Measurements from ENCODE around the gene MAP2K1. TPM values are rescaled to one million over a fixed set of nuclear protein-coding genes. Genes with fewer than 3 reads are reported as not detected.

The MAP2K1 gene
- total and polyA plus RNA-seq, 2 donors (not counting 1 experiment from before 2014, with no cell fraction given) = 32.9 to 40.0 TPM

DNA sequence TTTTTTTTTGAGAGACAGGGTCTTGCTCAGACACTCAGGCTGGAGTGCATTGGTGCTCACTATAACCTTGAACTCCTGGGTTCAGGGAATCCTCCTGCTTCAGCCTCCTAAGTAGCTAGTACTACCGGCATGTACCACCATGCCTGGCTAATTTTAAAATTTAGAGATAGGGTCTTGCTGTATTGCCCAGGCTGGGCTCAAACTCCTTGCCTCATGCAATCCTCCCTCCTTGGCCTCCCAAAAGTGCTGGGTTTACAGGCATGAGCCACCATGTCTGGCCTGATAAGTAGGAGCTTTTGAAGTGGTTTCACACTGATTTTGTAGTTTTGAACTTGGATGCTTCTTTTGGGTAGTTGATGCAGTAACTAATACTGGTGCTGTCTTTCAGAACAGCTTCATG, 7.8 kb downstream of the MAP2K1 start:
- Histone ChIP-seq H3K27me3 (ENCODE audit: control insufficient read depth, insufficient read depth, low read length) (no peaks in the 10 kb centered on the region), H3K4me3 (replicated peaks in 1 of 4; ENCODE audit: control extremely low read depth in 1 of 4, insufficient read depth in 1 of 4, low read depth in 3 of 4, low read length in 4 of 4) (no peak overlapping the region), H3K27ac (ENCODE audit: insufficient read depth, low read length) (no peak overlapping the region), H4K20me1 (ENCODE audit: control insufficient read depth, extremely low read depth, insufficient read depth, low read length) (no peaks in the 10 kb centered on the region), H3K9me3 (ENCODE audit: control insufficient read depth, insufficient read depth, low read depth, low read length) (no peaks in the 10 kb centered on the region), H3K36me3 (ENCODE audit: control insufficient read depth, insufficient read depth, low read length) (no peaks in the 10 kb centered on the region), H3K4me2 (ENCODE audit: extremely low read depth, insufficient read depth, low read length) (no peak overlapping the region), H3K9ac (ENCODE audit: insufficient read depth, low read length) (no peak overlapping the region), H3K79me2 (ENCODE audit: control insufficient read depth, insufficient read depth, low read length) (peaks cover 80% of the 10 kb centered on the region), H2AFZ (ENCODE audit: low read length) (no peak overlapping the region), H3K4me1 (ENCODE audit: control insufficient read depth, extremely low read depth, insufficient read depth, low read length) (peaks cover 3% of the 10 kb centered on the region)
- no peak for DNase-seq (ENCODE audit: low read depth in 2 of 2)
- TF ChIP-seq, protein P1, sequence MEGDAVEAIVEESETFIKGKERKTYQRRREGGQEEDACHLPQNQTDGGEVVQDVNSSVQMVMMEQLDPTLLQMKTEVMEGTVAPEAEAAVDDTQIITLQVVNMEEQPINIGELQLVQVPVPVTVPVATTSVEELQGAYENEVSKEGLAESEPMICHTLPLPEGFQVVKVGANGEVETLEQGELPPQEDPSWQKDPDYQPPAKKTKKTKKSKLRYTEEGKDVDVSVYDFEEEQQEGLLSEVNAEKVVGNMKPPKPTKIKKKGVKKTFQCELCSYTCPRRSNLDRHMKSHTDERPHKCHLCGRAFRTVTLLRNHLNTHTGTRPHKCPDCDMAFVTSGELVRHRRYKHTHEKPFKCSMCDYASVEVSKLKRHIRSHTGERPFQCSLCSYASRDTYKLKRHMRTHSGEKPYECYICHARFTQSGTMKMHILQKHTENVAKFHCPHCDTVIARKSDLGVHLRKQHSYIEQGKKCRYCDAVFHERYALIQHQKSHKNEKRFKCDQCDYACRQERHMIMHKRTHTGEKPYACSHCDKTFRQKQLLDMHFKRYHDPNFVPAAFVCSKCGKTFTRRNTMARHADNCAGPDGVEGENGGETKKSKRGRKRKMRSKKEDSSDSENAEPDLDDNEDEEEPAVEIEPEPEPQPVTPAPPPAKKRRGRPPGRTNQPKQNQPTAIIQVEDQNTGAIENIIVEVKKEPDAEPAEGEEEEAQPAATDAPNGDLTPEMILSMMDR (conservative IDR thresholded peaks at IDR 0.05 in 1 of 2, IDR thresholded peaks at IDR 0.05 in 1 of 2; ENCODE audit: low read depth in 1 of 2, low read length in 2 of 2) = no peak
- no peak for TF ChIP-seq EZH2 (IDR thresholded peaks at IDR 0.05; ENCODE audit: low read length, missing control alignments)

DNA sequence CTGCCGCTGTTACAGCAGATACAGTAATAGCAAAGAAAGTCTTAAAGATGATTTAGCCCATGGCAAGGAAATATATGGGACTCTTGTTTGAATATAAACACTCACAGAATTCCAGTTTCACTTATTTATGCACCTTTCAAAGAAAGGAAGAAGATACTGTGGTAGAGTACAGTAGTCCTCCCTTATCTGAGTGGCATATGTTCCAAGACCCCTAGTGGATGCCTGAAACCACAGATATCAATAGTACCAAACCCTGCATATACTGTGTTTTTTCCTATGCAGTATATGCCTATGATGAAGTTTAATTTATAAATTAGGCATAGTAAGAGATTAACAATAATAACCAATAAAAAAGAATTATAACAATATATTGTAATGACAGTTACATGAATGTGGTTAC, 8.2 kb downstream of the MAP2K1 start:
- H4K20me1 ChIP-seq (ENCODE audit: control insufficient read depth, extremely low read depth, insufficient read depth, low read length) = no peaks in the 10 kb centered on the region
- no peak overlapping the region for H3K27ac ChIP-seq (ENCODE audit: insufficient read depth, low read length)
- H3K36me3 ChIP-seq (ENCODE audit: control insufficient read depth, insufficient read depth, low read length) = no peaks in the 10 kb centered on the region
- peaks cover 76% of the 10 kb centered on the region for H3K79me2 ChIP-seq (ENCODE audit: control insufficient read depth, insufficient read depth, low read length)
- H3K9me3 ChIP-seq (ENCODE audit: control insufficient read depth, insufficient read depth, low read depth, low read length) = no peaks in the 10 kb centered on the region
- H3K27me3 ChIP-seq (ENCODE audit: control insufficient read depth, insufficient read depth, low read length) = no peaks in the 10 kb centered on the region
- H3K4me2 ChIP-seq (ENCODE audit: extremely low read depth, insufficient read depth, low read length) = no peak overlapping the region
- no peak overlapping the region for H3K9ac ChIP-seq (ENCODE audit: insufficient read depth, low read length)
- no peak overlapping the region for H3K4me3 ChIP-seq (replicated peaks in 1 of 4; ENCODE audit: control extremely low read depth in 1 of 4, insufficient read depth in 1 of 4, low read depth in 3 of 4, low read length in 4 of 4)
- no peak overlapping the region for H2AFZ ChIP-seq (ENCODE audit: low read length)
- no peak for DNase-seq (ENCODE audit: low read depth in 2 of 2)
- peaks cover 3% of the 10 kb centered on the region for H3K4me1 ChIP-seq (ENCODE audit: control insufficient read depth, extremely low read depth, insufficient read depth, low read length)
- TF ChIP-seq, protein P1 (conservative IDR thresholded peaks at IDR 0.05 in 1 of 2, IDR thresholded peaks at IDR 0.05 in 1 of 2; ENCODE audit: low read depth in 1 of 2, low read length in 2 of 2) = no peak
- TF ChIP-seq EZH2 (IDR thresholded peaks at IDR 0.05; ENCODE audit: low read length, missing control alignments) = no peak

DNA sequence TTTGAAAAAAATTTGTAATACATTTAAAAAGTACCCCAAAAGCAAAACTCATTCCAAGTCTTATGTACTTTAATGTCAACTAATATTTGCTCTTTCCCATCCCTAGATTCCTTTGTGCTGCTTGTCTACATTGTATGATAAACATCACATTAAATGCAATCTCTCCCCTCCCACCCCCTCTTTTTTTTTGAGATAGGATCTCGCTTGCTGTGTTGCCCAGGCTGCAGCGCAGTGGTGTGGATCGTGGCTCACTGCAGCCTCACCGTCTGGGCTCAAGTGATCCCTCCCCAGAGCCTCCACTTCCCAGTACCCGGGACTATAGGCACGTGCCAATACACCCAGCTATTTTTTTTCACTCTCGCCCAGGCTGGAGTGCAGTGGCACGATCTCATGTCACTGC, 12.6 kb downstream of the MAP2K1 start:
- no peak for DNase-seq (ENCODE audit: low read depth in 2 of 2)
- Histone ChIP-seq H3K9ac (ENCODE audit: insufficient read depth, low read length) (no peak overlapping the region), H3K79me2 (ENCODE audit: control insufficient read depth, insufficient read depth, low read length) (peaks cover 71% of the 10 kb centered on the region), H3K27ac (ENCODE audit: insufficient read depth, low read length) (no peak overlapping the region), H4K20me1 (ENCODE audit: control insufficient read depth, extremely low read depth, insufficient read depth, low read length) (peaks cover 2% of the 10 kb centered on the region), H2AFZ (ENCODE audit: low read length) (no peak overlapping the region), H3K36me3 (ENCODE audit: control insufficient read depth, insufficient read depth, low read length) (no peaks in the 10 kb centered on the region), H3K9me3 (ENCODE audit: control insufficient read depth, insufficient read depth, low read depth, low read length) (no peaks in the 10 kb centered on the region), H3K4me3 (replicated peaks in 1 of 4; ENCODE audit: control extremely low read depth in 1 of 4, insufficient read depth in 1 of 4, low read depth in 3 of 4, low read length in 4 of 4) (no peak overlapping the region), H3K27me3 (ENCODE audit: control insufficient read depth, insufficient read depth, low read length) (no peaks in the 10 kb centered on the region), H3K4me1 (ENCODE audit: control insufficient read depth, extremely low read depth, insufficient read depth, low read length) (peaks cover 5% of the 10 kb centered on the region), H3K4me2 (ENCODE audit: extremely low read depth, insufficient read depth, low read length) (no peak overlapping the region)
- no peak for TF ChIP-seq EZH2 (IDR thresholded peaks at IDR 0.05; ENCODE audit: low read length, missing control alignments)
- TF ChIP-seq, protein P1 (conservative IDR thresholded peaks at IDR 0.05 in 1 of 2, IDR thresholded peaks at IDR 0.05 in 1 of 2; ENCODE audit: low read depth in 1 of 2, low read length in 2 of 2) = no peak

All from fibroblast of lung (primary cell).